HG03354 (cell line): Measurements from ENCODE around the gene BRCA1.
"Not testable (repeated sequence)": the region's sequence is repeated elsewhere in the genome, so short reads cannot be mapped to it uniquely, and the experiment has no call there.

Source experiments
- ATAC-seq: cut with Tn5 transposase; IDR thresholded peaks from one replicate; pipeline ENCODE4 v1.9.1; 2021; ENCODE audit warnings: mild to moderate bottlenecking; ENCODE audit not compliant: unreplicated experiment, poor library complexity, severe bottlenecking

BRCA1 gene

DNA sequence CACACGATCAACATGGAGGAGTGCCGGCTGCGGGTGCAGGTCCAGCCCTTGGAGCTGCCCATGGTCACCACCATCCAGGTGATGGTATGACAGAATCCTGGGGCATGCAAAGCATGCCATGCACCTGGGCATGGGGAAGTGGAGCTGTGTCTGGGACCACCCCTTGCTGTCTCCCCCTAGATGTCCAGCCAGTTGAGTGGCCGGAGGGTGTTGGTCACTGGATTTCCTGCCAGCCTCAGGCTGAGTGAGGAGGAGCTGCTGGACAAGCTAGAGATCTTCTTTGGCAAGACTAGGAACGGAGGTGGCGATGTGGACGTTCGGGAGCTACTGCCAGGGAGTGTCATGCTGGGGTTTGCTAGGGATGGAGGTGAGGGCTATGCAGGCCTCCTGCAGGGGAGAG, 111.9 kb downstream of the BRCA1 start:
- no peak for ATAC-seq

DNA sequence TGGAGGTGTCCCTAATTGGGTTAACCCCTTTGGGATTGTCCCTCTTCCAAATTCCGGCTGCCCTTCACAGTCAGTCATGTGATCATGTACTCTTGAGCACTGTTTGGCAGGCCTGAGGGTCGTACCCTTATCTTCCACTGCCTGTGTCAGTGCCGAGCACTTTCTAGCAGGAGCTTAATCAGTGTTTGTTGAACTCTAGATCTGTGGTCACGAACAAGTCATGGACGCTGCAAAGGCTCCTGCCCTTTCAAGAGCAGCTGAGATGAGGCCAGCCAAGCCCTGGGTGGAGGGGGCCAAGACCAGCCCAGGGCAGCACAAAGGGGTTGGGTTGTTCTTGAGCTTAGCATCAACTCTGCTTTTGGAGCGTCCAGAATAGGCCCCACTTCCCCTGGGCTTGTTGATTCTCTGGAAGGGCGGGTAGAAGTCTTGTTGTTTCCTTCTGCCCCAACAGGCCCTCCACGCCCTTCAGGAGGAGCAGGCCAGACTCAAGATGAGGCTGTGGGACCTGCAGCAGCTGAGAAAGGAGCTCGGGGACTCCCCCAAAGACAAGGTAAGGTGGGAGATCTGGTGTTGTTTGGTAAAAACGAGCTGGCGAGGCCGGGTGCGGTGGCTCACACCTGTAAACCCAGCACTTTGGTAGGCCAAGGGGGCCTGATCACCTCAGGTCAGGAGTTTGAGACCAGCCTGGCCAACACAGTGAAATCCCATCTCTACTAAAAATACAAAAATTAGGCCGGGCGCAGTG, 113.3 kb downstream of the BRCA1 start:
- ATAC-seq, result no peak

GRCh38 chr17:43010667-43011308, 114.4 kb downstream of the BRCA1 start:
- ATAC-seq, result no peak

GRCh38 chr17:43006639-43007551, 118.3 kb downstream of the BRCA1 start, which contains the start of gene IFI35:
Gene IFI35 (plus strand): TSS chr17:43006784. CDS start chr17:43006948, 164 bp downstream.
- ATAC-seq, result peak; percentile 83

DNA sequence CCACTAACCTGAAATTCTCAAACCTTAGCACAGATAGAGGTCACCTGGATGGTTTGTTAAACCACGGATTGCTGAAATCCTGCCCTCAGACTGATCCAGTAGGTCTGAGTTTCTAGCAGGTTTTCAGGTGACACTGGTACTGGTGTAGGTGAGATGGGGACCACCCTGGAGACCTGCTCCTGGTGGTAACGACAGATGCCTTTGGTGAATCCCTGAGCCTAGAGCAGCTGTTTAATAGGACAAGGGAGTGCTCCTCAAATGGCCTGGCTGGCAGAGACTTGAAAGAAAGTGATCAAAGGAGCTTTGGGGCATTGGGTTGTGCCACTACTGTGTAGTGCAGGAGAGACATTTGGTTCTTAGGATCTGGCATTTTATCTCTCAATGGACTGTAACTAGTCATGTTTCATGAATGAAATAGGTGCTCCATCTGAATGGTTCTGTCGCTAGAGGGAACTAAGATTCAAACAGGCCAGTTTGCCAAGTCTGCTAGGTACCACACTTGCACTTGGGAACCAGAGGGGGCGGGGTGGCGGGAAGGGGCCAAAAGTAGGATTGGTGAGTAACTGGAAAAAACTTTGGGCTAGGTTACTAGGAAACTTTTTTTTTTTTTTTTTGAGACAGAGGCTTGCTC, 121.5 kb downstream of the BRCA1 start:
- no peak for ATAC-seq

DNA sequence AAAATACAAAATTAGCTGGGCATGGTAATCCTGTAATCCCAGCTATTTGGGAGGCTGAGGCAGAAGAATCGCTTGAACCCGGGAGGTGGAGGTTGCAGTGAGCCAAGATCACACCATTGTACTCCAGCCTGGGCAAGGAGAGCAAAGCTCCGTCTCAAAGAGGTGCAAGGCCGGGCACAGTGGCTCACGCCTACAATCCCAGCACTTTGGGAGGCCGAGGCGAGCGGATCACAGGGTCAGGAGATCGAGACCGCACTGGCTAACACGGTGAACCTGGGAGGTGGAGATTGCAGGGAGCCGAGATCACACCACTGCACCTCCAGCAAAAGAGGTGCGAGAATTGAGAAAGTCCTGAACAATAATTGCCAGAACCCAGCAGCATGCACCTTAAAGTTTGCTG, 124.3 kb downstream of the BRCA1 start:
- ATAC-seq, result not testable (repeated sequence)

DNA sequence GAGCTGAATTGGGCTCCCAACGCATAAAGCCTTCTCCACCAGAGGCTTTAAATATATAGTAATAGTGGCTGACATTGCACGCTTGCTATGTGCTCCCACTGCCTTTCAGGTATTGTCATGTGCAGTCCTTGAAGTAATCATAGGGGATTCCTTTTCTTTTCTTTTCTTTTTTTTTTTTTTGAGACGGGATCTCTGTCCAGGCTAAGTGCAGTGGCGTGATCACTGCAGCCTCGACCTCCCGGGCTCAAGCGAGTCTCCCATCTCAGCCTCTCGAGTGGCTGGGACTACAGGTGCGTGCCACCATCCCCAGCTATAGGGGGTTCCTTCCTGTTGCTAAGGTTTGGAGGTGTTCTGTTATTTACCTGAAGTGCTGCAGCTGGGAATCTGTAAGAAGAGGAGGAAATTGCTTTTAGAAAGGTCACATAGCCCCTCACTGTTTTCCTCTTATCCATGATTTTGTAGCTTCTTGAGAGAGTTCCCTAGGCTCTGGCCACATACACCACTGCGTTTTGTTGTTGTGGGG, 126.1 kb downstream of the BRCA1 start:
- no peak for ATAC-seq

DNA sequence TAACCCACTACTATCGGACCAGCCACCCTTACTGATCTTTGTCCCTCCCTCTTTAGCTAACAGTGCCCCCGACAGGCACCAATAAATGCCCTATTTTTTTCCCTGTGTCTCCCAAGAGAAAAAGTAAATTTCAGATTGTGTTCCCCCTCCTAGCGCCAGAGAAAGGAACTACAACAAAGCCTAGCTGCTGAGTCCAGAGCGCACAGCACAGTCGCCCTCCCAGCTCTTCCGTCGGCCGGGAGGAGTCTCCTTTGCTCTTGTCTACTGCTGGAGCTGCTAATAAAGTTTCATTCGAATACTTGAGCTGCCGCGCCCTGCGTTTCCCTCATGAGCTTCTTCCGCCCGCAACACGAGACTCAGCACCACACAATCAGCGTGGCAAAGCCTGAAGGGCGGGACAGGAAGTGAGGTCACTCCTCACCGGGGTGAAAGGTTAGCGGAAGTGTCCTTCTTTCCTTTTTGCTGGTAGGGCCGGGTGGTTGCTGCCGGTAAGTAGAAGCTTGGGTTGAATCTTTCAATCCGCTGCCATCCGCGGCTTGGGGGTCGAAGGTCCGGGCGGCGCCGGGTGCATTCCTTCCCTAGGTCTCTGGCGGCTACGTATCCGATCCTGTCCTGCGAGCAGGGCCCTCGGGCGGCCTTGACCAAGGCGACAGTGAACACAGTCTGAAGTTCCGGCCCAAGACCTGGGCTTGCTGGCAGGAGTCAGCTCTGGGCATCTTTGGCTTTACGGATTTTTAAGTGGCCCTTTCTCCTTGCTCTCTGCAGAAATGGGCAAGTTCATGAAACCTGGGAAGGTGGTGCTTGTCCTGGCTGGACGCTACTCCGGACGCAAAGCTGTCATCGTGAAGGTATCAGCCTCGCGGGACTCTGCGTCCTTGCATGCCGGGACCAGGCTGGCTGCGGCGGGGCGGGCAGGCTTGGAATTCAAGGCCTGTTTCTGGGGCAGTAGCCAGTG, 126.9 kb downstream of the BRCA1 start, which contains the start of gene RPL27:
RPL27 (plus strand) TSS at position 436 of the 955 bp plus-strand sequence; CDS start at position 768, 332 bp downstream.
- ATAC-seq, result peak; percentile 93

DNA sequence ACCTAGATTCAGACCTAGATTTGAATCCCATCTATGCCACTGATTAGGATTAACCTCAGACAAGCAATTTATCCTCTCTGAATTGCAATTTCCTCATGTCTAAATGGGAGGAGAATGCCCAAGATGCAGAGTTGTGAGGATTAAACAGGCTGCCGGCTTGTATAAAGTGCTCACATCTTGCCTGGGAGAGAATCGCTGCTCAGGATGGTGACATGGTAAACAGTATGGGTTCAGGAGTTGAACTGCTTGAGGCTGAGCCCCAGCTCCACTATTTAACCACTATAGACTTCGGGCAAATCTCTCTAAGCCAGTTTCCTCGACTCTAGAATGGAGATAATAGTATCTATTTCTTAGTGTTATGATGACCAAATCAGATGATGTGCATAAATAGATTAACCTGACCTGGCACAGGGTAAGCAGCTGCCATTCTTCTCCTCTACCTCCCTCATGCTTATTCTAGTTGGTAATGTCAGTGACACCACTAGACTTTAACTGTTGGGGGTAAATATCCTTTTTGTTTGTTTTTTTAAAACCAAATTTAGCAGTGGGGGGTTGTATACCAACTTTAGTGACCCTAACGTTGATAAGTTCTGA, 127.7 kb downstream of the BRCA1 start:
- ATAC-seq, result no peak
